A549 (cell line): ENCODE data around the gene KLK11.

Experiments used
- CTCF ChIP-seq: fragments of >200 bp; sonication (Bioruptor Twin); formaldehyde crosslinking; IDR thresholded peaks from 3 replicates; pipeline ENCODE4 v1.5.1; 2016
- EHMT2 ChIP-seq: fragments of 200-600 bp; sonication (generic); IDR thresholded peaks from 2 replicates; pipeline ENCODE4 v1.6.1; 2016; ENCODE audit warnings: antibody characterized with exemption, low read depth, mild to moderate bottlenecking, moderate library complexity
- EP300 ChIP-seq, 2 experiments: fragments of >200 bp; sonication (Bioruptor Twin); formaldehyde crosslinking; IDR thresholded peaks; 2 replicates in 1 of 2; 3 replicates in 1 of 2; pipeline ENCODE4 v1.6.1; 2016 to 2017
- ESRRA ChIP-seq: fragments of 150-350 bp; IDR thresholded peaks from 2 replicates; pipeline ENCODE4 v1.6.1; 2014; ENCODE audit warnings: mild to moderate bottlenecking, low read length, borderline replicate concordance
- GATA3 ChIP-seq: IDR thresholded peaks from 2 replicates; pipeline ENCODE4 v1.6.1; 2012; ENCODE audit warnings: borderline replicate concordance
- HMGXB4 ChIP-seq: fragments of 250-450 bp; sonication (Bioruptor Pico); IDR thresholded peaks from 2 replicates; pipeline ENCODE4 v1.5.0; 2021; ENCODE audit warnings: mild to moderate bottlenecking, moderate library complexity, borderline replicate concordance
- HOXA7 ChIP-seq: fragments of 250-450 bp; sonication (Bioruptor Pico); IDR thresholded peaks from 2 replicates; pipeline ENCODE4 v1.5.0; 2020; ENCODE audit warnings: mild to moderate bottlenecking, moderate library complexity
- MAFK ChIP-seq: fragments of 450-650 bp; IDR thresholded peaks from 2 replicates; pipeline ENCODE4 v1.6.1; 2014; ENCODE audit not compliant: partially characterized antibody
- PBX3 ChIP-seq: IDR thresholded peaks from 2 replicates; pipeline ENCODE4 v1.6.1; 2012
- PHF8 ChIP-seq: fragments of 200-600 bp; sonication (generic); IDR thresholded peaks from 2 replicates; pipeline ENCODE4 v1.6.1; 2016; ENCODE audit warnings: low read depth, mild to moderate bottlenecking, antibody characterized with exemption, moderate library complexity, borderline replicate concordance
- POLR2A ChIP-seq: IDR thresholded peaks from 2 replicates; pipeline ENCODE4 v1.6.1; 2012; ENCODE audit warnings: mild to moderate bottlenecking, low read length
- POLR2AphosphoS2 ChIP-seq: conservative IDR thresholded peaks from 2 replicates; pipeline ENCODE4 v1.6.1; 2012; ENCODE audit warnings: low read length, improper control_type of control experiment, inconsistent platforms
- SMC3 ChIP-seq: fragments of >200 bp; sonication (Bioruptor Twin); formaldehyde crosslinking; IDR thresholded peaks from 3 replicates; pipeline ENCODE4 v1.6.1; 2018; ENCODE audit warnings: inconsistent platforms
- TF ChIP-seq, protein P1 (sequence below): IDR thresholded peaks from 2 replicates; pipeline ENCODE4 v1.6.1; 2012

DNA sequence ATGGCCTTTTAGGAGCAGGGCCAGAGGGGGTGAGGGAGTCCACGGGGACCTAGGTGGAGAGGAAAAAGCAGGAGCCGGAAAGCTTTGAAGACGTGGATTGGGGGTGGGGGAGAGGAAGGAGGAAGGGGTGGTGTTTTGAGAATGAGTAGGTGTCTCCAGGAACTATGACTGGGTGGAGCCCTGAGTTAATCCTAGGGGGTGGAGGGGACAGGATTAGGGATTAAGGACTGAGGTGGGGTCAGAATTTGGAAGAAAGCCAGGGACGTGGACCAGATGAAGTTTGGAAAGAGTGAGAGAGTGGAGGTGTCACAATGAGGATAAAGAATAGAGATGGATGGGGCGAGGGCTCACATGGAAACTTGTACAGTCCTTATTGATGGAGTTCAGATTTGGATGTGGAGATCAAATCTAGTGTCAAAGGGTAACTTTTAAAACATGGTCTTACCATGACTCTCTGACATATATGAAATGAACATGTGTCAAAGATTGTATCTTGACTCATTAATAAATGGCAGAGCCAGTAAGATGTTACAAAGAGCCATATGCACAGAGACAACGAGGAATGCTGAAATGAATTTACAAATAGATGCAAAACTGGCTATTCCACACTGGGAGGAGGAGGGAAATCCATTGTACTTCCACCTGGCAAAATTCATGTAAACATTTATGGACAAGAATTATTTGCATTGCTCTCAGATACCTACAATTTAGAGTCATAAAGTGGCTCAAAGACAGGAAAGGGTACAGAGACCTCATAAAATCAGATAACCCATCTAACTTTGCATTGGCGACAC is 40.2 kb upstream of the KLK11 start:
- no peak for TF ChIP-seq MAFK
- TF ChIP-seq POLR2A, result no peak
- no peak for TF ChIP-seq CTCF
- TF ChIP-seq, protein P1, sequence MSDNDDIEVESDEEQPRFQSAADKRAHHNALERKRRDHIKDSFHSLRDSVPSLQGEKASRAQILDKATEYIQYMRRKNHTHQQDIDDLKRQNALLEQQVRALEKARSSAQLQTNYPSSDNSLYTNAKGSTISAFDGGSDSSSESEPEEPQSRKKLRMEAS, result no peak
- no peak for TF ChIP-seq SMC3
- no peak for TF ChIP-seq HOXA7 (CRISPR knock-in tag)
- TF ChIP-seq EHMT2, result no peak
- no peak for TF ChIP-seq PHF8
- no peak for TF ChIP-seq GATA3
- TF ChIP-seq EP300 (IDR thresholded peaks at IDR 0.05), result no peak
- TF ChIP-seq HMGXB4 (CRISPR knock-in tag), result no peak
- no peak for TF ChIP-seq PBX3
- no peak for TF ChIP-seq POLR2AphosphoS2
- TF ChIP-seq ESRRA, result no peak
